HG02798 (cell line): ENCODE results near the gene CIRBP.
"Not testable (repeated sequence)": the region's sequence is repeated elsewhere in the genome, so short reads cannot be mapped to it uniquely, and the experiment has no call there.

Experiments used
- ATAC-seq: cut with Tn5 transposase; IDR thresholded peaks from one replicate; pipeline ENCODE4 v1.9.1; 2021; ENCODE audit warnings: mild to moderate bottlenecking; ENCODE audit not compliant: unreplicated experiment, poor library complexity

The CIRBP gene

DNA sequence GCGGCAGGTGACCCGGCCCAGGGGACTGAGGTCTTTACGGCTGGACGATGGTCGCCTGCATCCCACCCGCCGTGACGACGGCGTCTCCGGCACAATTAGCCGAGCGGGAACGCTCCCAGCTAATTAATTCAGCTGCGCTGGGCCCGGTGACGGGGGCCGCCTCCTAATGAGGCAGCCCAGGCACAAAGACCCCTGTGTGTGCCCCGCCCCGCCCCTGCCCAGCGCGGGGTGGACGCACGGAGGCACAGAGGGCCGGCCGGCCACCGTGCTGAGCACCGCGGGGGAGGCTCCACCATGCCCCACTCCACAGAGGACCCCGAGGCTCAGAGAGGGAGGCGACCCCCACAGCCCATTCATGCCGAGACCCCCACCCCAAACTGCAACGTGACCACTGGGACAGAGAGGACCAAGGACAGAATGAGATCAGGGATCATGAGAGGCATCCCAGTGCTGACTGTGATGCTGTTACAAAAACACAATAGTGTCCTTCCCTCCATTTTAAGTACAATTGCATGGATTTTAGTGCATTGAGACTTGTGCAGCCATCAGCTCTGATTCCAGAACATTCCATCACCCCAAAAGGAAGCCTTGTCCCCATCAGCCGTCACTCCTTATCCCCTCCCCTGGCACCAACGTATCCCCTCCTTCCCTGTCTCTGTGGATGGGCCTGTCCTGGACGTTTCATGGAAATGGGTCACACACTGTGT, 33.6 kb downstream of the CIRBP start:
- no peak for ATAC-seq

DNA sequence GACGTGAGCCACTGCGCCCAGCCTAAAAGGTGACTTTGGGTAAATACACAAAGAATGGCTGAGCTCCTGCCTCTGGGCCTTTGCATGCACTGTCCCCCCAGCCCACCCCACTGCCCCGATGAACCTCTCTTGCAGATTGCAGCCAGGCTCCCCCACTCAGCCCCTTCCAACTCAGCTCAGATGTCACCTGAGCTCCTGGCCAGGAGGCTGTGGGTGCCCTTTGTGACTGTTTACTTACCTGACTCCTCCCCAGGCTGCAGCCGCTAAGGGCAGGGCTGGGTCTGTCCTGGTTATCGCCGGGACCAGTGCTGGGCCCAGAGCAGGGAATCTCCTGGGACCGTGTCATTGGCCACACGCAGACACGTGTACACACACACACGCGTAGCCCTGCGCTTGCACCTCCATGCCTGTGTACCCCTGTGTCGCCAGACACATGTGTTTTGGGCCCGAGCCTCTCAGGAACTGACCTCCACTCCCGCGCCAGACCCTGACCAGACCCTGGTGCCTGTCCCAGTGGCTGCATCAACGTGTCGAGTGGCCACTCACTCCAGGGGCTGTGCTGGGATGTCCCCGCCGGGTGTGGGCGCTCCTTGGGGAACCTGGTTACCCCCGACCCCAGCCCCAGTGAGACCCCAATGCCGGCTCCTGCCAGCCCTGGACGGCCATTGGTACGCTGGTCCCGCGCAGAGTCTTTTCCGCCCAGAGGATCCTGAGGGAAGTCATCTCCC, 35.2 kb downstream of the CIRBP start:
- ATAC-seq: no peak

DNA sequence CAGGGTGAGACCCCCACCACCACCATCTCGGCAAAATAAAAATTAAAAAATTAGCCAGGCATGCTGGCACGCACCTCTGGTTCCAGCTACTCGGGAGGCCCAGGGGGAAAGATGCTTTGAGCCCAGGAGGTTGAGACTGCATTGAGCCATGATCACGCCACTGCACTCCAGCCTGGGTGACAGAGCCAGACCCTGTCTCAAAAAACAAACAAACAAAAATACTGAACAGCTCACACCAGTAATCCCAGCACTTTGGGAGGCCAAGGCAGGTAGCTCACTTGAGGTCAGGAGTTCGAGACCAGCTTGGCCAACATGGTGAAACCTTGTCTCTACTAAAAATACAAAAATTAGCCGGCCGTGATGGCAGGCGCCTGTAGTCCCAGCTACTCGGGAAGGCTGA, 36.2 kb downstream of the CIRBP start:
- ATAC-seq: not testable (repeated sequence)

DNA sequence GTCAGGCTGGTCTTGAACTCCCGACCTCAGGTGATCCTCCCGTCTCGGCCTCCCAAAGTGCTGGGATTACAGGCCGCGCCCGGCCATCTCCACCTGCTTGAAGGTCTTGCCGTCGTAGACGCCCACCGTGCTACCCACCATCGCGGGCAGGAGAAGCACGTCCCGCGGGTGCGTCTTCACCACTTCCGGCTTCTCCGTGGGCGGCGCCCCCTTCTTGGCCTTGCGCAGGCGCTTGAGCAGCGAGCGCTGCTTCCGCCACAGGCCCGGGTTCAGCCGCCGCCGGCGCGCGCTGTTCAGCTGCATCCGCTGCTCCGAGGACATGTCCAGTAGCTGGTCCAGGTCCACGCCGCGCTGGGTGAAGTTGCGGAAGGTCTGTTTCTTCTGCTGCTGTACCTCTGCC, 38.2 kb downstream of the CIRBP start:
- no peak for ATAC-seq

DNA sequence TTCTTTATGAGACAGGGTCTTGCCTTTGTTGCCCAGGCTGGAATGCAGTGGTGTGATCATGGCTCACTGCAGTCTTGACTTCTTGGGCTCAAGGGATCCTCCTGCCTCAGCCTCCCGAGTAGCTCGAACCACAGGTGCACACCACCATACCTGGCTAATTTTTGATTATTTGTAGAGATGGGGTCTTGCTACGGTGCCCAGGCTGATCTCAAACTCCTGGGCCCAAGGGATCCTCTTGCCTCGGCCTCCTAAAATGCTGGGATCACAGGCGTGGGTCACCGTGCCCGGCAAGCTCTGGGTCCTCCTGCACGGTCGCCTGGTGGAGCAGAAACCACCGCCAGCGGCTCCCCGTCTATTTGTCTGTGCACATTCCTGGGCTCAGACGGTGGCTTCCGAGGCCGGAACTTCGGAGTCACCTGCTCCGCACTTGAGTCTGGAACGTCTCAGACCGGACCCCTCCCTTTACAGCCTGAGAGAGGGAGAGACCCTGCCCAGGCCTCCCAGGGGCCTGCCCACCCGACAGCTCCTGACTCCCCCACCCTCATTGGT, 38.7 kb downstream of the CIRBP start:
- no peak for ATAC-seq

DNA sequence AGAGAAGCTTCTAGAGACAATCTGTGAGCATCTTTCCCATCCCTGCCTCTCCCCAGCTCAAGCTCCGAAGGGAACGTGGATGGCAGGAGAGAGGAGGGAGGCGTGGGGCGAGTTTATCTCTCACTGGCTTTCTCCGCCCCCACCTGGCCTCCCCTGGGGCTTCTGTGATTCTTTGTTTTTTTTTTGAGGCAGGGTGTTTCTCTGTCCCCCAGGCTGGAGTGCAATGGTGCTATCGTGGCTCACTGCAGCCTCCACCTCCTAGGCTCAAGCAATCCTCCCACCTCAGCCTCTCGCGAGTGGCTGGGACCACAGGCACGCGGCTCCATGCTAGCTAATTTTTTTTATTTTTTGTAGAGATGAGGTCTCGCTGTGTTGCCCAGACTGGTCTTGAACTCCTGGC, 39.6 kb downstream of the CIRBP start:
- no peak for ATAC-seq

DNA sequence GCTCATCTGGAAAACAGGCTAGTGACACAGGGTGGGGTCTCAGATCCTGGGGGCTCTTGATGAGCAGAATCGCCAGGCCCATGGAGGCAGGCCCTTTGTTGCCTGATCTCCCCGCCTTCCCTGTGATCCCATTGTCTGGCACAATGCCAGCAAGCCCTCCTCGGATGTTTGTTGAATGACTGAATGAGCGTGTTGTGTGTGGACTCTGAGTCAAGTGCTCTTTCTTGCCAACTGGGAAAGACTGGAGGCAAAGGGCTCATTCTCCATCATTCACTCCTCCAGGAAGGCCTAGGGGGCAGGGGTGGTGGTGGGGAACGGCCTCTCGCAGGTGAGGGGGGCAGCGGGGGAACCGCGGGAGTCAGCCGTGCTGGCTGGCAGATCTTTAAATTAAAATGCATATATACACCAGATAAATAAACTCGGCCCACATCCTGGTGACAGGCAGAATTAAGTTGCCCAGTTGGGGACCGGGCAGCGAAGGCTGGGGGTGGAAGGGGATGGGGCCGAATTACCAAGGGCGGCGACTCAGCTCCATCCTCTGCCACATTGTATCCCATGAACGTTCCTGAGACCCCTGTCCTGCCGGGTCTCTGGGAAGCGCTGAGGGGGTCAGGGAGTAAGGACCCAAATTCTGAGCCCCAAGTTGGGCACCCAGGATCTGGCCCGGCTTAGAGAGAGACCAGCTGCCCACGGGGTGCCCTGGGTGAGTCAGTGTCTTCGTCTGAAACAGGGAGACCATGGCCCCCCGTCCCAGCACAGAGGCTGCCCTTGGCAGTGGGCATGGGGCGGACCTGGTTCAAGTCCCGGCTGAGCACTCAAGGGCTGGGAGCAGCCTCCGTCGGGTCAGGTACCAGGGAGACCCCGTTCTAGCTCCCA, 41.1 kb downstream of the CIRBP start:
- no peak for ATAC-seq

DNA sequence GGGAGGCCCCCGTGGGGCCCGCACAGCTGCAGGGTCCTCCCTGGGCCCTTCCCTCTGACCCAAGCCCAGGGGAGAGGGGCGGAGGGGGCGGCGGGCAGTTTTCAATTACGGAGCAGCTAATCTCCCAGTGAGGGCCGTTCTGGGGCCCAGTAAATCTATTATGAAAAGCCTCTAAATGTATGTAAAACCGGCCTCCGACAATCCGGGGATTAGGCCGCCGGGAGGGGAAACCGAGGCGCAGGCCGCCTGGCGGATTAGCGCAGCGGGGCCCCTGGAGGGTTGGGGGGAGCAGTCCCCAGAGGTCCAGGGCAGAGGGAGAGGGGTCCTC, 41.7 kb downstream of the CIRBP start:
- no peak for ATAC-seq

DNA sequence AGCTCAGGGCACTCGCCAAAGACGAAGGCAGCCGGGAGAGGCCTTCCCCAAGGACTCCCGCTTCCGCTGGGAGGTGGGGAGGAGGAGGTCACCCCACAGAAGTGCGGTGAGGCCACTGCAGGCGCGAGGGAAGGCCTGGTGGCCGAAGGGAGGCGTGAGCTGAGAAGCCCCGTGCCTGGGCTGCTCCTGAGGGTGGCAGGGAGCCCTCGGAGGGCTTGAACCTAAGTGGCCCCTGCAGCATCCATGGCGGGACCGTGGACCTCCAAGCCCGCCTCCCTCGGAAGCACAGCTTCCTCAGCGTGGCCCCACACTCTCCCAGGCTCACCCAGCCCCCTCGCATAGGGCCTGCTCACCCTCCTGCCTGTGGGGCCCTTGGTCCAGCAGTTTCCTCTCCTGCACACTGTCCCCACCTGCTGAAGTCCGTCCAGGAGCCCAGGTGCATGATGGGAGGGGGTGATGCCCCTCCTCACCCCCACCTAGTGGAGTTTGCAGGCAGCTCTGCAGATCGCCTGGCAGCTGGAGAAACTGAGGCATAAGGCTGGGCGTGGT, 42.5 kb downstream of the CIRBP start:
- no peak for ATAC-seq

DNA sequence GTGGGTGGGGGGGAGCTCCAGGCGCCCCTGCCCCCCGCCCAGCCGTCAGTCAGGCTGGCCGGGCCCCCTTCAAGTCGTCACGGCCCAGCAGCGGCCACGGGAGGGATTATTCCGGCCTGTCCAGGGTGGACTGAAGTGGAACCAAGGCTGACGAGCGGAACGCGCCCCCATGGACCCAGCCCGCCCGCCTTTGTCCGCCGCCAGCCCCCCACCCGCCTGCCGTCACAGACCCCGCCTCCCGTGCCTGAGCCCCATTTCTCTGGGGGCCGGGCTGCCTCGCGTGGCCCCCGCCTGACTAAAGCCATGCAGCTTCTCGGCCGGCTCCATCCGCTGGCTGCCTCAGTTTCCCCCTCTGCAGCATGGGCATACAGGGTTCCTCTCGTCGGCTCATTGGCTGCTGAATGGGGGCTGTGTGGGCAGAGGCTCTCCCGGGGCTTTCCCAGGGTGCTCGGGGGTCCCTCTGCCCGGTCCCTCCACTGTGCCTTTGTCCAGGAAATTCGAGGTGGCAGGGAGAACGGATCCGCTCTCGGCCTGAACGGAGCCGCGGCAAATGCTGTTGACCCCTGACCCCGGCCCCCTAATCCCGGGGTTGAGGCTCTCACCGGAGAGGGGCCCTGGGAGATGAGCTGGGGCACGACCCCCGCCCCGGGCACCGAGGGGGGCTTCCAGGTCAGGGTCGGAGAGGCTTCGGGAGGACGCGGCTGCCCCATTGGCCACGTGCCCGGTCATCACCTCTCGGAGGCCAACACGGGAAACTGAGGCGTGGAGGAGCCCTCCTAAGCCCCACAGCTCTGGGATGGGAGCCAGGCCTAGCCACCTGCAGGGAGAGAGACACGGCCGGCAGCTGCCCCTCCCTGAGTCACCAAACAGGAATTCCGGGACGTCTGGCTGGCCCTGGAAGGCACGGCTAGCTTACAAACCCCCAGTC, 43.9 kb downstream of the CIRBP start:
- no peak for ATAC-seq

DNA sequence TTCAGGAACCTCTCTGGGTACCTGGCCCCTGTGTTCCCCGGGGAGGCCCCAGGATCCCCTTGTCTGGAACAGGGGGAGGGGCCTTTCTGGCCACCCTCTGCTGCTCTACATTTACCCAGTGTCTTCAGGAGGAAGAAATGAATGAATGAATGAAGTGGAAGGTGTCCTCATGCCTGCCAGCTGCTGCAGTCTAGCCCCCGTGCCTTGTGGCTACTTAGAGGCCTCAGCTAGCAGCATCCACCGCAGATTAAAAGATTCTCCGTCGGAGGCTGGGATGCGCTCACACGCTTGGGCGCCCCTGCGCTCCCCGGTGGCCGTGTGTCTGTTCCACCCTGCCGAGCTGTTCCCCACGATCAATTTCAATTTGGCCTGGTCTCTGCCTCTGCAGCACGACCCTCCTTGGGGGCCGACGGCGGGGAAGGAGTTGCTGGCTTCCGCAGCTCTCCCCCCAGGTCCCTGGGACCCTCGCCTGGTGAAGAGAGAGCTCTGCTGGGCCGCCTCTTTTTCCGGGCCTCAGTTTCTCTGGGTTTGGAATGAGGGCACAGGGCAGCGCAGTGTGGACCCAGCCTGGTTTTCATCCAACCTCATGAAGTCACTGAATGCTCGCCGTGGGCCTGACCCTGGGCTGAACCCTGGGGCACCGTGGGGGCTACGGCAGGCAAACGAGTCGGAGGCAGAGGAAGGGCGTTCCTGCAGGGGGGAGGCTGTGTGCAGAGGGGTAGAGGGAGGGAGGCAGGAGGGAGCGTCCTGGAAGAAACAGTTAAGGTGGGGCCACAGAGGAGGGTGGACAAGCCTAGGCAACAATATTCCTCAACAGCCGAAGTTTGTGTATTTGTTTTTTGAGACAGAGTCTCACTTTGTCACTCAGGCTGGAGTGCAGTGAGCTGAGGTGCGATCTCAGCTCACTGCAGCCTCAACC, 44.8 kb downstream of the CIRBP start:
- no peak for ATAC-seq

DNA sequence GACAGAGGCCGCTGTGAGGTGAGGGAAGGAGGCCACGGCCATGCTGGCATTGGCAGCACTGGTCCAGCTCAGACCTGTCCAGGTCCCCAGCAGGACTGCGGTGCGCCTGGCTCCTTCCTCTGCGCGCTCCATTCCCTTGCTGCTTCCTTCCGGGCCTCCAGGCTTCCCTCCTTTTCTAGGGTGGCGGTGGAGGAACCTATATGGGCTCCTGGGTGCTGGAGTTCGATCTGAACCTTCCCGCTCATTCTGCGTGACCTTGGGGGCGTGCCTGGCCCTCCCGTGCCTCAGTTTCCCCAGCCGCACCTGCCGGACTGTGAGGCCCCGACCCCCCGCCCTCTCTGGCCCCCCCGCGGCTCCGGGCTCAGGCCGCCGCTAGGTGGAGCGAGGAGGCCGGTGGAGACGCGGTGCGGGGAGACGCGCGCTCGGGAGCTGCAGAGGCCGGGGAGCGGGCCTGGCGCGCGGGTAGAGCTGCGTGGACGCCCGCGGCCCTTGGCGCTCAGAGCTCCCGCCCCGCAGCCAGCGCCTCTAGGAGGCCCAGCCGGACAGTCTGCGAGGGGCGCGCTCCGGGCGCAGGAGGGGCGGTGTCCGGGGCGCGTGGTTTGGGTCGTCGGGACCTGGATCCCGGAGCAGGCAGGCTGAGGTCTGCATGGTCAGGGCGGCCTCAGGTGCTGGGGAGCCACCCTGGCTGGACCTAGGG, 46.5 kb downstream of the CIRBP start:
- ATAC-seq: no peak

DNA sequence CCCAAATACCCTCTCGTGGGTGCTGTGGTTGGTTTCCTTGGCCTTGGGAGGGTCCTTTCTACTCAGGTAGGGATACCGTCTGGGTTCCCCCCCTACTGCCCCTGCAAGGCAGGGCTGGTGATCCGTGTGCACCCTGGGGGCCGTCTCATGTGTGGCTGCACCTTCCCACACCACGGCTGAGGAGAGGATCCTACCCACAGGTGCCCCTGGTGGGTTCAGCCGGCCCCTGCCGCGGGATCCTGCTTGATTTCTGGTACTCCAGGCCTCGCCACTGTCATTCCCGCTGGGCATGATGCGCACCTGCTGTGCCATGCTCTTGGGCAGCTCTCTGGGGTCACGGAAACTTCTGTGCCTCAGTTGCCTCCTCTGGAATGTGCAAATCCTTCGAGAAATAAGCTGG, 47.3 kb downstream of the CIRBP start:
- ATAC-seq: no peak

DNA sequence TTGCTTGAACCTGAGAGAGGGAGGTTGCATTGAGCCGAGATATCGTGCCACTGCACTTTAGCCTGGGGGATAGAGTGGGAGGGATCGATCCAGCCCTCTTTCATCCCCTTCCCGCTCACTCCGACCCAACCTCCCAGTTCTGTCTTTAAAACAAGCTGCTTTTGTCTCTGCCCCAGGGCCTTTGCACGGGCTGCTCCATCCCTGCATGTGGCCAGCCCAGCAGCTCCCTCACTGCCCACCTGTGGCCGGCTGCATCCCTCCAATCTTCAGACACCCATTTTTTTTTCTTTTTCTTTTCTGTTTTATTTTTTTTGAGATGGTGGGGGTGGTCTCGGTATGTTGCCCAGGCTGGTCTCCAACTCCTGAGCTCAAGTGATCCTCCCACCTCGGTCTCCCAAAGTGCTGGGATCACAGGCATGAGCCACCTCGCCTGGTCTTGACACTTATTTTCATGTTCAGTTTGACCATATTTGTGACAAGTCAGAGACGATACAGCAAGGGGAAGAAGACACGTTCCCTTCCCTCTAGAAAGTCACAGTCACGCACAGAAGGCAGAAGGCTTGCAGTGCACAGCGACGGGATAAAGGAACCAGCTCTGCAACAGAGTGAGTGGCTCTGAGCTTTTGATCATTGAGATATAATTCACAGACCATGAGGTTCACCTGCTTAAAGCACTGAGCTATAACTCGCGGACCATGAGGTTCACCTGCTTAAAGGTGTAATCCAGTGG, 48.3 kb downstream of the CIRBP start:
- no peak for ATAC-seq

DNA sequence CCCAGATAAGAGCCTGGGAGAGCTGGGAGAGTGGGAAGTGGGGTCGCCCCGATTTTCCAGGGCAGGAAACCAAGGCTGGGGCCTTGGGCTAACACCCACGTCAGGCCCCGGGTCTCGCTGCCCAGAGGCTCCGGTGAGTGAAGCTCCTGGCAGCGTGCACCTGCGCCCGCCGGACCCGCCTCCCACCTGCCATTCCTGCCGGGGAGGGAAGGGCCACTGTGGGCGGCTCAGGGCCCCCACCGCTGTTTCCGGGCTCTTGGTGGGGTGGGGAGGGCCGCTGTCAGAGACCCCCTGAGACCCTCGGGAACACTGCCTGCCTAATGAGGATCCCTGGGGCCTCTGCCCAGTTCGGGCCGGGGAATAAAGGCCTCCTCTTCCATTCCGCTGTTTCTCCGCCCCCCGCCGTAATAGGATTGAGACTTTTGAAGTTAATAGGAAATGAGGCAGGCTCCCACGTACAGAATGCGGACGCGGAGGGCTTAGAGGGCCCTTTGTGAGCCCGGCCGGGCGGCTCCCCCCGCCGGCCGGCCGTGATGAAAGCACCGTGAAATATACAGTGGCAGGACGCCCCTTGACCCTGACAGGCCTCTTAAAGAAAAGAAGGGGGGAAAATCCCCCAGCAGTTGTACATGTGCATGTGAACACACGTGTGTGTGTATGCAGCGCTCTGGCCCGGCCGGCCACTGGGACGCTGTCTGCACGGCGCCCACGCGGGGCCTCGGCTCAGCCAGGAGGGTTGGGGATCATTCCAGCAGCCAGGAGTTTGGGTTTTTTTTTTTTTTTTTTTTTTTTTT, 49.7 kb downstream of the CIRBP start:
- no peak for ATAC-seq

DNA sequence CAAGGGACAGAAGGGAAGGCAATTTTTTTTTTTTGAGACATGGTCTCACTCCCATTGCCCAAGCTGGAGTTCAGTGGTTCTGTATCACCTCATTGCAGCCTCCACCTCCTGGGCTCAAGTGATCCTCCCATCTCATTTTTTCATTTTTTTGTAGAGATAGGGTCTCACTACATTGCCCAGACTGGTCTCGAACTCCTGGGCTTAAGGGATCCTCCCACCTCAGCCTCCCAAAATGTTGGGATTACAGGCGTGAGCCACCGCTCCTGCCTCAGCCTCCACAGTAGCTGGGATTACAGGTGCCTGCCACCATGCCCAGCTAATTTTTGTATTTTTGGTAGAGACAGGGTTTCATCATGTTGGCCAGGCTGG, 51.1 kb downstream of the CIRBP start:
- ATAC-seq: not testable (repeated sequence)

DNA sequence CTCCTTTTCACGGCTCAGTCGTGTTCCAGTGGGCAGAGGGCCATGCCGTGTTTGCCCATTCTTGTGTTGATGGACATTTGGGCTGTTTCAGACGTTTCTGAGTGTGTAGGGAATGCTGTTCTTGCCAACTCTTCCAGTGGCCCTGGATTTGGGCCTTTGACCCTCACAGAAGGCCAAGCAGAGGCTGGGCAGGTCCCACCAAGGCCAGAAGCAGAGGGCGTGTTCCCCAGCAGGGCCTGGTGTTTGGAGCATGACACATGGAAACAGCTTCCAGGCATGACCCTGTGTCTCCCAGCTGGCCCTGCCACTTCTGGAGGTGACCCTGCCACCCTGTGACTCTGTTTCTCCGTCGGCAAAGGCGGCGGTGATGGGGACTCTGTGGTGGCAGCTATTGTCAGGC, 52.4 kb downstream of the CIRBP start:
- ATAC-seq: no peak
